ENCODE results near the gene OR5C1.

DNA sequence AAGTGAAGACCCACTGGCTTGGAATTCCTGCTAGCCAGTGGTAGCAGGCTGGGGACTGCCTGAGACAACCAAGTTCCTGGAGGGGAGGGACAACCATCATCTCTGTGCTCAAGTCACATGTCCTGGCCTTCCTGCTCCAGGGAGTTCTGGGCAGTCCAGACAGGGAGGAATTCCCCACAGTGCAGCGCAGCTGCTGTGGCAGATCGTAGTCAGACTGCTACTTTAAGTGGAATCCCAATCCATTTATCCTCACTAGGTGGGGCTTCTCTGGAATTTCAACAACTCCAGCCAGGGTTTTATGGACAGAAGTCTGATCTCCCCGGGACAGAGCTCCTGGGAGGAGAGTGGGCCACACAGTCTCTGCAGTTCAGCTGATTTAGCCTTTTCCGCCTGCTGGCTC lies 20.9 kb upstream of the OR5C1 start:
- TF ChIP-seq, protein P1, sequence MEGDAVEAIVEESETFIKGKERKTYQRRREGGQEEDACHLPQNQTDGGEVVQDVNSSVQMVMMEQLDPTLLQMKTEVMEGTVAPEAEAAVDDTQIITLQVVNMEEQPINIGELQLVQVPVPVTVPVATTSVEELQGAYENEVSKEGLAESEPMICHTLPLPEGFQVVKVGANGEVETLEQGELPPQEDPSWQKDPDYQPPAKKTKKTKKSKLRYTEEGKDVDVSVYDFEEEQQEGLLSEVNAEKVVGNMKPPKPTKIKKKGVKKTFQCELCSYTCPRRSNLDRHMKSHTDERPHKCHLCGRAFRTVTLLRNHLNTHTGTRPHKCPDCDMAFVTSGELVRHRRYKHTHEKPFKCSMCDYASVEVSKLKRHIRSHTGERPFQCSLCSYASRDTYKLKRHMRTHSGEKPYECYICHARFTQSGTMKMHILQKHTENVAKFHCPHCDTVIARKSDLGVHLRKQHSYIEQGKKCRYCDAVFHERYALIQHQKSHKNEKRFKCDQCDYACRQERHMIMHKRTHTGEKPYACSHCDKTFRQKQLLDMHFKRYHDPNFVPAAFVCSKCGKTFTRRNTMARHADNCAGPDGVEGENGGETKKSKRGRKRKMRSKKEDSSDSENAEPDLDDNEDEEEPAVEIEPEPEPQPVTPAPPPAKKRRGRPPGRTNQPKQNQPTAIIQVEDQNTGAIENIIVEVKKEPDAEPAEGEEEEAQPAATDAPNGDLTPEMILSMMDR (IDR thresholded peaks at IDR 0.05; ENCODE audit: low read depth, low read length, missing input control), result no peak
- TF ChIP-seq TAF1 (conservative IDR thresholded peaks at IDR 0.05), result no peak
- TF ChIP-seq JUND (IDR thresholded peaks at IDR 0.05), result no peak
- TF ChIP-seq GABPA (IDR thresholded peaks at IDR 0.05 in 1 of 2, conservative IDR thresholded peaks at IDR 0.05 in 1 of 2), result no peak
- TF ChIP-seq, protein P2, sequence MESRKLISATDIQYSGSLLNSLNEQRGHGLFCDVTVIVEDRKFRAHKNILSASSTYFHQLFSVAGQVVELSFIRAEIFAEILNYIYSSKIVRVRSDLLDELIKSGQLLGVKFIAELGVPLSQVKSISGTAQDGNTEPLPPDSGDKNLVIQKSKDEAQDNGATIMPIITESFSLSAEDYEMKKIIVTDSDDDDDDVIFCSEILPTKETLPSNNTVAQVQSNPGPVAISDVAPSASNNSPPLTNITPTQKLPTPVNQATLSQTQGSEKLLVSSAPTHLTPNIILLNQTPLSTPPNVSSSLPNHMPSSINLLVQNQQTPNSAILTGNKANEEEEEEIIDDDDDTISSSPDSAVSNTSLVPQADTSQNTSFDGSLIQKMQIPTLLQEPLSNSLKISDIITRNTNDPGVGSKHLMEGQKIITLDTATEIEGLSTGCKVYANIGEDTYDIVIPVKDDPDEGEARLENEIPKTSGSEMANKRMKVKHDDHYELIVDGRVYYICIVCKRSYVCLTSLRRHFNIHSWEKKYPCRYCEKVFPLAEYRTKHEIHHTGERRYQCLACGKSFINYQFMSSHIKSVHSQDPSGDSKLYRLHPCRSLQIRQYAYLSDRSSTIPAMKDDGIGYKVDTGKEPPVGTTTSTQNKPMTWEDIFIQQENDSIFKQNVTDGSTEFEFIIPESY (IDR thresholded peaks at IDR 0.05), result no peak
- no peak for TF ChIP-seq RAD21 (IDR thresholded peaks at IDR 0.05)
- TF ChIP-seq YY1 (IDR thresholded peaks at IDR 0.05), result no peak
- TF ChIP-seq, protein P3, sequence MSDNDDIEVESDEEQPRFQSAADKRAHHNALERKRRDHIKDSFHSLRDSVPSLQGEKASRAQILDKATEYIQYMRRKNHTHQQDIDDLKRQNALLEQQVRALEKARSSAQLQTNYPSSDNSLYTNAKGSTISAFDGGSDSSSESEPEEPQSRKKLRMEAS (IDR thresholded peaks at IDR 0.05), result no peak
- TF ChIP-seq EGR1 (IDR thresholded peaks at IDR 0.05; ENCODE audit: low read depth in 2 of 2), result no peak

All from liver (tissue), 3 donors.